Lung microvascular endothelial cell (primary cell): ENCODE data around the gene SORBS1. TPM values are rescaled to one million over a fixed set of nuclear protein-coding genes. Genes with fewer than 3 reads are reported as not detected.
"Not testable (repeated sequence)": the region's sequence is repeated elsewhere in the genome, so short reads cannot be mapped to it uniquely, and the experiment has no call there.

ENCODE experiments used
- DNase-seq, 2 donors: peaks; one replicate each; pipeline versions ENCODE4 v3.0.0 to v3.0.0-alpha.2; 2010; ENCODE audit warnings: low read depth in 2 of 2
- total RNA-seq: library from RNA; depleted of rRNA; stranded (reverse); fragments of >200 nt; gene quantifications from 2 replicates; pipeline ENCODE4 v1.2.1, GENCODE V29; 2014

SORBS1 gene
- total RNA-seq, 1 donor from 2014 or later = 2.8 TPM

DNA sequence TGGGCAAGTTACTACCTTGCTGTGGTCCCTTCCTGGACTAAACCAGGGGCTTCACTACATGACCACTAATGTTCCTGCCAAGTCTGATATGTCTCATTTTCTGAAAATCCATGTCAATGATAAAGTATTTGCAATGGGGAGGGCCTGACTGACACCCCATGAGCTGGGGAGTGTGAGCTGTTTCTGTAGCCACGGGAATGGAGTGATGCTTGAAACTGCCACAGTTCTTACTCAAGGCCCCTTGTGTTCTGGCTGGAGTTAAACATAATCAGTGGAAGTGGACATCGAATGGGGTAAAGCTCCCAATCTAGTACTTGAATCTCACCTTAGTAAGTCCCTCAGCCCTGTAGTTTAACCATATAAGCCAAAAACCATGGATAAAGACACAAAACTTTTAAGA lies 208.5 kb downstream of the SORBS1 start:
- DNase-seq = no peak

GRCh38 chr10:95350830-95351228 lies 210.3 kb downstream of the SORBS1 start:
- DNase-seq = peak in 1 of 2 donors; percentile 76

GRCh38 chr10:95350219-95350829 lies 210.8 kb downstream of the SORBS1 start:
- no peak for DNase-seq

GRCh38 chr10:95347402-95347766 lies 213.8 kb downstream of the SORBS1 start:
- not testable (repeated sequence) for DNase-seq

GRCh38 chr10:95346715-95347401 lies 214.3 kb downstream of the SORBS1 start:
- peak in 1 of 2 donors; percentile 74 for DNase-seq

DNA sequence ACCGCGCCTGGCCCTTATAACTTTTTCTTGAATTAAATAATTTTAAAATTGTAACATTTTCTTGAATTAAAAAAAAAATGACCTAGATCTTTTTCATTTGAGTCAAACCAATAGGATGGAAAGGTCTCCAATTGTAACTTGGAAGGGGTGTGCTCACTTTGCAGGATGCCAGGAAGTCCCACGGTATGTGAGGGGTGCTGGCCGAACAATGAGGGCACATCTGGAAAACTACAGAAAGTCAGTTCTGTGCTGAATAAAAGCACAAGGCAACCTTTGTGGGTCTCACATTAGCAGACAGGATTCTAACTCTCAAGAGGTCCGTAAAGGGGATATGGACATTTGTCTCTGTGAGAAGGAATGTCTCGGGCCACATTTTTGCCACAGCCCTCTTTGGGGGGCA lies 217.6 kb downstream of the SORBS1 start:
- no peak for DNase-seq

DNA sequence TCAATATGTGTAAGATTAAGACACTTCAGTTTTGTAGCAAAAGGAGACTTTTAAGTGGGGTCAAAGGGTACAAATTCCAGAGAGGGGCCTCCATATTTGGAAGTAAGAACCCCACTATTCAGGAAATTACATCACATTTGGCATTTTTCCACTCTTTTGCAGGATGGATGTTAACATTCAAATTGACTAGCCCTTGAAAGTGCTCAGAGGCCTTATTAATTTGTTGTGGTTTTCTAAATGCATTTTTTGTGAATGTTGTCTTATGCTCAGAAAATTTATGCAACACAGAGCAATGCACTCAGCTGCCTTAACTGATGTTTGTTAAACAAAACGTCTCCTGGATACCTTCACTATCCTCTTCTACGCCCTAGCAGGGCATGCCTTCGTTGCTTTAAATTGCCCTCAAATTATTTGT lies 219.4 kb downstream of the SORBS1 start:
- DNase-seq = peak in 1 of 2 donors; percentile 51

- no peak for DNase-seq
Observed at GRCh38 chr10:95339863-95340262, 221.3 kb downstream of the SORBS1 start.

DNA sequence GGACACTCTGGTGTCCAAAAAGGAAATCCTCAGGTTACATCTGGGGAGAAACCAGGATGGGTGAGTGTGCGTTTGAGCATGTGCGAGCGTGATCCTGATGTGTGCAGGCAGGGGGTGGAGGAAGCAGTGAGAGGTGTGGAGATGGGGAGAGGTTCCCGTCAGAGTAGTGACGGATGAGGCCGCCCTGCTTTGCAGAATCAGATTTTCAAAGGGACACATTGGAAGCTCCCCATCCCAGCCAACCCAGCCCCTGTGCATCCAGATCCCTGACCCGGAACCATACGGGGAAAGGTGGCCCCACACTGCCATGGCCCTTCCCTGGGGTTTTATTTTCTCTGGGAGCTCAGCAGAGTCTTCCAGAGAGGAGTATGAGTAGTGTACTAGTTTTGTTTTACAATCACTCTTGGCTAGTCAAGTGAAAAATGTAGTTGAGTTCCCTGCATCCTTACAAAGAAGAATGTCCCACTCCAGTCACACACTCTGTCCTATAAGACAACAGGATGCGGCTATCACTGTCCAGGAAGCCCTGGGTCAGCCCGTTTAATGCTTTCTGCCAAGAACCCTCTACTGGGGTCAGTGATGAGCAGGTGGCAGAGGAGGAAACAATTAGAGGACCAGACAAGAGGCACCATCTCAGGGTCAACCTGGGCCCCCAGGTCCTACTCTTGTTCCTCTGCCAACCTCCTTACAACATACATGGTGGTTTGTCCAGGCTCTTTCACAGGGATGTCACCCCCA lies 223.6 kb downstream of the SORBS1 start:
- DNase-seq = peak in 1 of 2 donors; percentile 58

- peak in 1 of 2 donors; percentile 54 for DNase-seq
Observed at GRCh38 chr10:95336702-95337101, 224.5 kb downstream of the SORBS1 start.

- DNase-seq = no peak
Observed at GRCh38 chr10:95335933-95336699, 225.1 kb downstream of the SORBS1 start.

DNA sequence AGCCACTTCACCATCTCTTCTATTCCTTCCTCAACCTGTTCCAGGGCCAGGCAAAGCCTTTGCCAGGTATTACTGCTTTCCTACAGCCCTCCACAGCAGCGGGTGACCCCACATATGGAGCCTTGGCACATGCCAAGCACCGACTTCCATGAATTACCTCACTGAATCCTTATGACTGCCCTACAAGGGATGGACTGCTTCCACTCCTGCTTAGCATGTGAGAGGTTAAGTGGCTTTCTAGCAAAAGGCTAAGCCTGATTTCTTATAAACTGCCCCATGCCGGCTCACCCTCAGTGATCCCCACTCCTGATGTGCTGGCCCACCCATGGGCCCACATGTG lies 226.4 kb downstream of the SORBS1 start:
- DNase-seq = no peak

GRCh38 chr10:95333997-95334804 lies 227.0 kb downstream of the SORBS1 start:
- DNase-seq = peak; percentile 93 to 97

GRCh38 chr10:95332666-95333249 lies 228.4 kb downstream of the SORBS1 start:
- DNase-seq = no peak

GRCh38 chr10:95331596-95332130 lies 229.5 kb downstream of the SORBS1 start:
- no peak for DNase-seq

GRCh38 chr10:95330966-95331453 lies 230.2 kb downstream of the SORBS1 start:
- DNase-seq = peak; percentile 62 to 74

GRCh38 chr10:95329296-95329695 lies 231.9 kb downstream of the SORBS1 start:
- peak in 1 of 2 donors; percentile 12 for DNase-seq

GRCh38 chr10:95328013-95328412 lies 233.2 kb downstream of the SORBS1 start:
- peak in 1 of 2 donors; percentile 40 for DNase-seq

DNA sequence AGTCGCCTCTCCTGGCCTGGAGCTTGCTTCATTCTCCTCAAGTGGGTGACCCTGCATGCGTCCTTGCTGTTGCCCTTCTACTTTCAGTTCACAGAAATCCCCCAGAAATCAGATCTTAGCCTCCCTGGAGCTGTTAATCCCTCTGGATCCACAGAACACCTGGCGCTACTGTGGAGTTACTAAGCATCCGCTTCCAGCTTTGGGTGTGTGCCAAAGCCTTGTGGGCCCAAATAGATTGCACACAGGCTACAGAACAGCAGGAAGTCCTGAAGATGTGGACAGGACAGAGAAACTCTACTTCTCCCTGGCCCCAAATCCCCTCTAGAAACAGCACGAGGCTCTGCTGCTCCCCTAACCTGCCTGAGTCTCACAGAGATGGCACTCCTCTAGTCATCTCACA lies 233.8 kb downstream of the SORBS1 start:
- DNase-seq = peak; percentile 75 to 80

DNA sequence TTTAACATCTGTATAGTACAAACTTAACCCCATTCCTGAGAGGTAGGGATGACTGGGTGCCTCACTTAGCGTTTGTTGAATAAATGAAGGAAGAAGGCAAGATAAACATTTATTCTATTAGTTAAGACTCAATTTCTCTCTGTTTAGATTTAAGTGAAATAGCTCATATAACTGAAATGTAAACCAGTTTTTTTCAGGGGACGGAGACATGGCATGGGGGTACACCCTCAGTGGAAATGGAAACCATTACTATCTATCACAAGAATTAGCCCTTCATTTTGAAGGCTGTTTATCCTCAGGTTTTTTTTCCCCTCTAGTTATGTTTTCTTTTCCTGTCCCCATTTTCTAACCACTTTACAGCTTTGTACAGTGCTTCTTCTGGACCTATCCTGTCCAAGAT lies 234.8 kb downstream of the SORBS1 start:
- DNase-seq = no peak
